Testis (tissue), 2 donors: Measurements from ENCODE around the gene ANKFY1.

Source experiments
- CTCF ChIP-seq, 3 experiments: fragments of 450-650 bp in 2 of 3; fragments of 200-600 bp in 1 of 3; sonication (generic) in 1 of 3; IDR thresholded peaks; one replicate each; pipeline ENCODE4 v1.5.1; 2016 to 2019; ENCODE audit warnings: antibody characterized with exemption in 3 of 3, mild to moderate bottlenecking in 2 of 3, moderate library complexity in 1 of 3
- POLR2A ChIP-seq: fragments of 450-650 bp; IDR thresholded peaks from one replicate; pipeline ENCODE4 v1.6.1; 2017; ENCODE audit warnings: antibody characterized with exemption, mild to moderate bottlenecking, moderate library complexity

GRCh38 chr17:4152471-4152870 is 111.3 kb downstream of the ANKFY1 start:
- TF ChIP-seq CTCF (IDR thresholded peaks at IDR 0.05) = no peak
- no peak for TF ChIP-seq POLR2A
